Measurements from ENCODE around the gene WNT8B.

Gene WNT8B

GRCh38 chr10:100519311-100520051 lies 56.7 kb downstream of the WNT8B start, which contains the start of gene SEC31B:
TSS of gene SEC31B (minus strand) at chr10:100519861. CDS start at chr10:100516952, 2,909 bp downstream.
- DNase-seq = no peak

DNA sequence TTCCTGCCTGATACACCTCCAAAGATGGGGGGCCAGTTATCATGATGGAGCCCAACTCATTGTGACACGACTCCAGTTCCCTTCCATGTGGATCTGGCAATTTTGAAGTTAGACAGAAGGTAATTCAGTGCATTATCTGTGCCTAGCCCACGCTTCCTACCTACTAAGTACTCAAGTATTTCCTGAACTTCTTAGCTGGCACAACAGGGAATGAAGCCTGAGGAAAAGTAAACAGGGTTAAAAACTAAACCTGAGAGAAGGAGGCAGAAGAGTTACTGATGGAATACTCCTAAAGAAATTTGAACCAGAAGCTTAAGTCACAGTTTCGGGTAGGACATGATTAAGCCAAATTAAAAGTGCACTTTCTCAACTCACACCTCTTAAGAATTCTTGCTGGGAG lies 58.0 kb downstream of the WNT8B start:
- no peak for DNase-seq

GRCh38 chr10:100522107-100522801 lies 59.4 kb downstream of the WNT8B start:
- DNase-seq = no peak

GRCh38 chr10:100522945-100523344 lies 60.1 kb downstream of the WNT8B start:
- DNase-seq = no peak

GRCh38 chr10:100524206-100524605 lies 61.4 kb downstream of the WNT8B start:
- no peak for DNase-seq

DNA sequence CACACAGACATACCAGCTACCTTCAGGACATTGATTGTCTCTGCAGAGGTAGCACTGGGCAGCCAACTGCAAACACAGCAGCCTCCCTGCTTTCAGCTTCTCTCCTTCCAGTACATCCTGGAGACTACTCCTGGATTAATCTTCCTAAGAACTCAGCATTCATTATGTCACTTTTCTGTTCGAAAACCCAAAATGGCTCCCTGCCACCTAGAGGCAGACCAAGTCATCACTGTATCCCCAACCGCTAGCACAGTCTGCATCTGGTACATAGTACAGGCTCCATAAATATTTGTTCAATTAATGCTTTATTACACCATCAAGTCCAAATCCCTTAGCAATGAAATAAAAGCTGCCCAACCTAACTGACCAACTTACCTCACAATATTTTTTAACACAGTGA lies 61.8 kb downstream of the WNT8B start:
- no peak for DNase-seq

DNA sequence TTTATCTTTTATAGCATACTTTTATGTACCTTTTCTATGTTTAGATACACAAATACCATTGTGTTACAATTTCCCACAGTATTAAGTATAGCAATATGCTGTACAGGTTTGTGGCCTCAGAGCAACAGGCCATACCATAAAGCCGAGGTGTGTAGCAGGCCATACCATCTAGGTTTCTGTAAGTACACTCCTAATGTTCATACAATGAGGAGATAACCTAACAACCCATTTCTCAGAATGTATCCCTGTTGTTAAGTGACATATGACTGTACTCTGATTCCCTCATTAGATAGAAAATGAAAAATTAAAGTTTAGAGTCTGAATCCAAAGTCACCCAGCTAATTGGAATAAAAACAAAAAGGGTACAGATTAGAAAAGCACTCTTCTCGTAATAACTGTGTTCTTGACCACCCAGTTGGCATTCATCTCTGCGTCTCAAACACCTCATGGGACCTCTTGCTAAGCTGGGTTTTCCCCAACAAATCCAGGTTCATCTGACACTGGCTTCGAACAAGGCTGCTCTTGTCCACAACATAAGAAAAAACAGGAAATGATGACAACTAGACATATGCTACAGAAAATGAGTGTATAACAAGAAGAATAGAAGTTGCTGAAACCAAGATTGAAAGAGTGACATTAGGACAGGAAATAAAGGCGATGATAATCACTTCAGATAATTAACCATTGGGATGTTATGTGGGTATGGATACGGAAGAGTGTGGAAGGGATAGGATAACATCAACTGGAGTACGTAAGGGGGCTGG lies 65.5 kb downstream of the WNT8B start:
- DNase-seq = no peak

DNA sequence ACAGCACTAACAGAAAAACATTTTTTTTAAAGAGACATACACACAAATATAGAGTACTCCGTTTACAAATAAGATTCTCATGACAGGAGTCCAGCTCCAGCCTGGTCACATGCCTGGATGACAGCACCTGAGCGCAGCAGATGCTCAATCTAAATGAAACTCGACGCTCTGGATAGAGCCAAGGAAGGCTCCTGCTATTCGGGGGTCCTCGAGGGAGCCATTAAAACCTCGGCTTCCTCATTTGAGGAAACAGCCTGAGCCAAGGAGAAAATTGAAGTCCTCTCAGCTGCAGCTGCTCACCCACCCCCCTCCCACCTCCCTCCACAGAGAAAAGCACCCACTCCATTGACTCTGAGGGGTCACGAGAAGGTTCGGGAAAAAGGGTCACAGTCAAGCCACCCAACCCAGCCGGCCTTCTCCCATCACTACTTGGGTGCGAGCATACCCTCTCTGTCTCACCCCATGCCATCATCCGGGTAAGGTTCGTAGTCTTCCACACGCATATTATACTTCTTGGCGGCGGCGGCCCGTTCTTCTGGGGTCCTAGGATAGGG lies 66.2 kb downstream of the WNT8B start:
- DNase-seq = no peak

GRCh38 chr10:100529475-100530298 lies 66.9 kb downstream of the WNT8B start, which contains the start of gene NDUFB8:
TSS of gene NDUFB8 (minus strand) at chr10:100529871. CDS start at chr10:100529851, 20 bp downstream.
- DNase-seq = peak; percentile 78

DNA sequence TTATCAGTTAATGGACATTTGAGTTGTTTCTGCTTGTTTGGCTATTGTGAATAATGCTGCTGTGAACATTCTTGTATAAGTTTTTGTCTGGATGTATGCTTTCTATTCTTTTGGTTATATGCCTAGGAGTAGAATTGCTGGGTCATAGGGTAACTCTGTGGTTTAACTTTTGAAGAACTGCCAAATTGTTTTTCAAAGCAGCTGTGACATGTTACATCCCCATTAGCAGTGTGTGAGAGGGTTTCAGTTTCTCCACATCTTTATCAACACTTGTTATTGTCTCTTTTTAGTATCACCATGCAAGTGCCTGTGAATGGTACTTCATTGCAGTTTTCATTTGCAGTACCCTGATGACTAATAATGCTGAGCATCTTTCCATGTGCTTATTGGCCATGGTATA lies 69.0 kb downstream of the WNT8B start:
- DNase-seq = no peak
